PC-3 (cell line): ENCODE measurements around the gene MEG3. TPM values are rescaled to one million over a fixed set of nuclear protein-coding genes. Genes with fewer than 3 reads are reported as not detected.

Experiments
- ATAC-seq: fragments of 200-7000 bp; cut with Tn5 transposase; 2 replicates; pipeline ENCODE4 v1.9.1; 2020; ENCODE audit warnings: mild to moderate bottlenecking, moderate library complexity
- BruUV-seq: library from RNA; stranded (reverse); fragments of 400-500 nt; replicated peaks from 2 replicates; lab custom pipeline; 2021; lab: Mats Ljungman, UMichigan
- CTCF ChIA-PET: fragments of 300-600 bp; sonication (Branson Sonifier 250); formaldehyde crosslinking; loops from one replicate; lab custom pipeline; 2022; ENCODE audit warnings: antibody characterized with exemption; lab: Charles Lee
- POLR2A ChIA-PET: fragments of 300-600 bp; sonication (Branson Sonifier 250); formaldehyde crosslinking; loops from one replicate; lab custom pipeline; 2022; ENCODE audit warnings: antibody characterized with exemption; ENCODE audit not compliant: unreplicated experiment; lab: Charles Lee
- DNase-seq: peaks from one replicate; pipeline ENCODE4 v3.0.0-alpha.2; 2015
- H2AFZ ChIP-seq: fragments of 300-600 bp; sonication (generic); 2 replicates; pipeline ENCODE4 v1.6.0; 2016; ENCODE audit warnings: antibody characterized with exemption, low read length
- H3F3A ChIP-seq: fragments of 300-600 bp; sonication (generic); one replicate; pipeline ENCODE4 v1.6.0; 2017; ENCODE audit warnings: antibody characterized with exemption, low read length, control low read depth, mild to moderate bottlenecking; ENCODE audit not compliant: unreplicated experiment
- H3K27ac ChIP-seq: fragments of 300-600 bp; sonication (generic); 2 replicates; pipeline ENCODE4 v1.5.1; 2016; ENCODE audit warnings: mild to moderate bottlenecking, low read length
- H3K27me3 ChIP-seq: fragments of 300-600 bp; sonication (generic); 2 replicates; pipeline ENCODE4 v1.6.1; 2016; ENCODE audit warnings: low read length, mixed read lengths
- H3K36me3 ChIP-seq: fragments of 300-600 bp; sonication (generic); 2 replicates; pipeline ENCODE4 v1.6.1; 2016; ENCODE audit warnings: low read depth, mixed run types, low read length, mixed read lengths
- H3K4me1 ChIP-seq: fragments of 300-600 bp; sonication (generic); 2 replicates; pipeline ENCODE4 v1.5.1; 2016; ENCODE audit warnings: low read length; ENCODE audit not compliant: insufficient read depth
- H3K4me2 ChIP-seq: fragments of 300-600 bp; sonication (generic); 2 replicates; pipeline ENCODE4 v1.6.0; 2016; ENCODE audit warnings: low read length
- H3K4me3 ChIP-seq: fragments of 300-600 bp; sonication (generic); 2 replicates; pipeline ENCODE4 v1.5.1; 2016; ENCODE audit warnings: mild to moderate bottlenecking, low read length, mixed read lengths
- H3K79me2 ChIP-seq: fragments of 300-600 bp; sonication (generic); 2 replicates; pipeline ENCODE4 v1.6.1; 2017; ENCODE audit warnings: low read length, mixed read lengths
- H3K9ac ChIP-seq: fragments of 300-600 bp; sonication (generic); 2 replicates; pipeline ENCODE4 v1.6.0; 2016; ENCODE audit warnings: mild to moderate bottlenecking, low read length
- H3K9me2 ChIP-seq: fragments of 300-600 bp; sonication (generic); replicated peaks from 2 replicates; pipeline ENCODE4 v1.6.1; 2016; ENCODE audit warnings: mixed run types, low read length, mixed read lengths
- H3K9me3 ChIP-seq: fragments of 300-600 bp; sonication (generic); 2 replicates; pipeline ENCODE4 v1.6.1; 2016; ENCODE audit warnings: low read length, mixed read lengths
- H4K20me1 ChIP-seq: fragments of 300-600 bp; sonication (generic); 2 replicates; pipeline ENCODE4 v1.6.1; 2016; ENCODE audit warnings: low read length, mixed read lengths
- EZH2 ChIP-seq: fragments of 300-600 bp; sonication (generic); IDR thresholded peaks from one replicate; pipeline ENCODE4 v1.6.1; 2017; ENCODE audit warnings: antibody characterized with exemption, mild to moderate bottlenecking, low read length; ENCODE audit not compliant: unreplicated experiment
- EZH2phosphoT487 ChIP-seq: fragments of 300-600 bp; sonication (generic); IDR thresholded peaks from 2 replicates; pipeline ENCODE4 v1.6.1; 2018; ENCODE audit warnings: mild to moderate bottlenecking, antibody characterized with exemption, low read length, borderline replicate concordance
- intact Hi-C: fragments of 100-400 bp; cut with micrococcal nuclease; formaldehyde crosslinking; loops from 2 replicates; pipeline ENCODE4 v1.9.0; 2023
- total RNA-seq: library from RNA; depleted of rRNA; stranded (reverse); fragments of >200 nt; gene quantifications from 2 replicates; pipeline ENCODE4 v1.2.3, GENCODE V29; 2014
- TF ChIP-seq, protein P1 (sequence below): fragments of 300-600 bp; sonication (generic); conservative IDR thresholded peaks from 2 replicates; pipeline ENCODE4 v1.5.1; 2017; ENCODE audit warnings: antibody characterized with exemption, low read depth, mild to moderate bottlenecking, low read length

MEG3 gene
- total RNA-seq, 1 experiment from 2014 or later = not detected

- no TSS peak for BruUV-seq
- Histone ChIP-seq H3K79me2 (no peaks in the 10 kb centered on the region), H3K4me2 (no peak overlapping the region), H2AFZ (no peak overlapping the region), H3F3A (no peaks in the 10 kb centered on the region), H4K20me1 (no peaks in the 10 kb centered on the region), H3K9me3 (no peaks in the 10 kb centered on the region), H3K9me2 (no peaks in the 10 kb centered on the region), H3K4me3 (no peak overlapping the region), H3K27me3 (peaks cover 3% of the 10 kb centered on the region; the same call in 1 of the 2 replicates), H3K4me1 (no peaks in the 10 kb centered on the region), H3K27ac (no peak overlapping the region), H3K36me3 (no peaks in the 10 kb centered on the region), H3K9ac (no peak overlapping the region)
- intact Hi-C loops = no loop called here
- TF ChIP-seq EZH2phosphoT487 (no peak), EZH2 (no peak)
- TF ChIP-seq, protein P1, sequence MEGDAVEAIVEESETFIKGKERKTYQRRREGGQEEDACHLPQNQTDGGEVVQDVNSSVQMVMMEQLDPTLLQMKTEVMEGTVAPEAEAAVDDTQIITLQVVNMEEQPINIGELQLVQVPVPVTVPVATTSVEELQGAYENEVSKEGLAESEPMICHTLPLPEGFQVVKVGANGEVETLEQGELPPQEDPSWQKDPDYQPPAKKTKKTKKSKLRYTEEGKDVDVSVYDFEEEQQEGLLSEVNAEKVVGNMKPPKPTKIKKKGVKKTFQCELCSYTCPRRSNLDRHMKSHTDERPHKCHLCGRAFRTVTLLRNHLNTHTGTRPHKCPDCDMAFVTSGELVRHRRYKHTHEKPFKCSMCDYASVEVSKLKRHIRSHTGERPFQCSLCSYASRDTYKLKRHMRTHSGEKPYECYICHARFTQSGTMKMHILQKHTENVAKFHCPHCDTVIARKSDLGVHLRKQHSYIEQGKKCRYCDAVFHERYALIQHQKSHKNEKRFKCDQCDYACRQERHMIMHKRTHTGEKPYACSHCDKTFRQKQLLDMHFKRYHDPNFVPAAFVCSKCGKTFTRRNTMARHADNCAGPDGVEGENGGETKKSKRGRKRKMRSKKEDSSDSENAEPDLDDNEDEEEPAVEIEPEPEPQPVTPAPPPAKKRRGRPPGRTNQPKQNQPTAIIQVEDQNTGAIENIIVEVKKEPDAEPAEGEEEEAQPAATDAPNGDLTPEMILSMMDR = no peak
- DNase-seq = no peak
- no peak for ATAC-seq
- ChIA-PET CTCF (no interaction called here), POLR2A (no interaction called here)
Measured at GRCh38 chr14:100865682-100866591, 40.0 kb downstream of the MEG3 start.

DNA sequence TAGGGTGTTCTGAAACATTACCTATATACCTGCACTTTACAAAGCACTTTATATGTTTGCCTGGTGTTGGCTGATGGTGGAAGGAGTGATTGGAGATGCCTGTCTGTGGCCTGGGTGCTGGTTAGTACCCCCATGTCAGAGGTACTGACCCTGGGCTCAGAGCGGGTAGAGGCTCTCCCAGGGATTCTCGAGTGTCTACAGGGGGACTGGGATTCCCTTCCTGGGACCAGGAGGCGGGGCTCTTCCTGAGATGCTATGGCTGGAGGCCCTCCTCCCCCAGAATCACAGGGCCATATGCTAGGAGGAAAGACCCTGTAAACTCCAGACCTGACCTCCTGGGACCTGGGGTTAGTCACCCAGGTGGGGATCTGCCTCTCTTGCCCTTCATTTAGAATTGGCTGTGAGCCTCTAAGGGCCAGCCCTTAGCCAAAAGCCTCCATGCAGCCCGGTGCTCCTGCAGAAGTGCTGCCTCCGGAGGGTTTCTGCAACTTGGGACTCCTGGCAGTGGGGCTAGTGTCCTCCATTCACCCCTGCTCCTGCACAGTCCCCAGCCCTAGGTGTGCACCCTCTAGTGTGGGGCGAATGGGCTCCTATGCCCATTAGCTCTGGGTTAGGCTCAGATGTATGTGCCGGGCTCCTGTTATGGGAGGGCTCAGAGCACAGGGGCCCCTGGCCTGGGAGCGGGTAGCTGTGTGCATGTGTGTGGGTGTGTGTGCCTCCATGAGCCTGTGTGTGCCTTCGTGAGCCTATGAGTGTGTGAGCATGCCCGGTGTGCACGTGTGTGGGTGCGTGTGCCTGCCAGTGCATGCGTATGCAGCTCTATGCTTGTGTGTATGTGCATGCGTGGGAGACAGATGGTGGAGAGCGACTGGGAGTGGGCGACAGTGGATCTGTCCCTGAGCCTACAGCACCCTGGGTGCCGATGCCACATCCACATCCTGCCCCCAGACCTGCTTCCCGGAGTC is 41.0 kb downstream of the MEG3 start:
- no peaks in the 10 kb centered on the region for H3F3A ChIP-seq
- no peaks in the 10 kb centered on the region for H3K79me2 ChIP-seq
- no peak overlapping the region for H3K4me3 ChIP-seq
- ATAC-seq (no peak), DNase-seq (no peak)
- H3K9me2 ChIP-seq = no peaks in the 10 kb centered on the region
- no peak overlapping the region for H3K4me2 ChIP-seq
- H3K27ac ChIP-seq = no peak overlapping the region
- no peak overlapping the region for H3K9ac ChIP-seq
- H3K27me3 ChIP-seq = peaks cover 3% of the 10 kb centered on the region; the same call in 1 of the 2 replicates
- ChIA-PET POLR2A (no interaction called here), CTCF (interaction anchor here (0.6 kb wide), 1 partner anchor 610 kb away, joined by 3 read pairs; no protein-coding TSS in a partner anchor)
- H2AFZ ChIP-seq = no peak overlapping the region
- no peaks in the 10 kb centered on the region for H4K20me1 ChIP-seq
- H3K9me3 ChIP-seq = no peaks in the 10 kb centered on the region
- intact Hi-C loops = no loop called here
- no TSS peak for BruUV-seq
- no peak for TF ChIP-seq EZH2phosphoT487
- TF ChIP-seq, protein P1 = no peak
- TF ChIP-seq EZH2 = no peak
- H3K4me1 ChIP-seq = no peaks in the 10 kb centered on the region
- H3K36me3 ChIP-seq = no peaks in the 10 kb centered on the region
